NCI-H1417 treated with DMSO at 0.1 percent for 48 hours (cell line): Measurements from ENCODE around the gene CPM.

Source experiments
- DNase-seq: peaks from one replicate; lab custom pipeline; 2025; lab: John Stamatoyannopoulos, UW

CPM gene

GRCh38 chr12:68878283-68878682 lies 54.7 kb downstream of the CPM start:
- no peak for DNase-seq

- no peak for DNase-seq
Observed at GRCh38 chr12:68877583-68877982, 55.4 kb downstream of the CPM start.

GRCh38 chr12:68876461-68876860 lies 56.5 kb downstream of the CPM start:
- DNase-seq = no peak

GRCh38 chr12:68873316-68873715 lies 59.7 kb downstream of the CPM start:
- no peak for DNase-seq

- no peak for DNase-seq
Observed at GRCh38 chr12:68871921-68872320, 61.0 kb downstream of the CPM start.

GRCh38 chr12:68871396-68871795 lies 61.6 kb downstream of the CPM start:
- no peak for DNase-seq

GRCh38 chr12:68870443-68870842 lies 62.5 kb downstream of the CPM start:
- DNase-seq = no peak

GRCh38 chr12:68870011-68870410 lies 63.0 kb downstream of the CPM start:
- no peak for DNase-seq

GRCh38 chr12:68868043-68868790 lies 64.8 kb downstream of the CPM start:
- DNase-seq = no peak

GRCh38 chr12:68867606-68868005 lies 65.4 kb downstream of the CPM start:
- DNase-seq = no peak

GRCh38 chr12:68866950-68867349 lies 66.0 kb downstream of the CPM start:
- no peak for DNase-seq

GRCh38 chr12:68865399-68866164 lies 67.4 kb downstream of the CPM start:
- no peak for DNase-seq

GRCh38 chr12:68864604-68865003 lies 68.4 kb downstream of the CPM start:
- DNase-seq = no peak

- DNase-seq = peak; percentile 46
Observed at GRCh38 chr12:68863886-68864454, 69.0 kb downstream of the CPM start.

- no peak for DNase-seq
Observed at GRCh38 chr12:68863109-68863770, 69.7 kb downstream of the CPM start.

- DNase-seq = no peak
Observed at GRCh38 chr12:68861890-68862289, 71.1 kb downstream of the CPM start.

GRCh38 chr12:68856510-68856909 lies 76.5 kb downstream of the CPM start:
- DNase-seq = no peak

- no peak for DNase-seq
Observed at GRCh38 chr12:68855771-68856170, 77.2 kb downstream of the CPM start.

GRCh38 chr12:68855111-68855510 lies 77.9 kb downstream of the CPM start:
- no peak for DNase-seq

GRCh38 chr12:68854554-68854953 lies 78.4 kb downstream of the CPM start:
- DNase-seq = no peak

- no peak for DNase-seq
Observed at GRCh38 chr12:68854078-68854468, 78.9 kb downstream of the CPM start.

- no peak for DNase-seq
Observed at GRCh38 chr12:68853396-68854077, 79.4 kb downstream of the CPM start.
